Measurements from ENCODE around the gene CLSTN3.

Gene CLSTN3

GRCh38 chr12:7114008-7114407, 16.2 kb upstream of the CLSTN3 start:
- no peak overlapping the region for H3K4me3 ChIP-seq (ENCODE audit: low read length)
- no peaks in the 10 kb centered on the region for H3K9me2 ChIP-seq (replicated peaks; ENCODE audit: control insufficient read depth, low read length)
- H3K4me2 ChIP-seq (ENCODE audit: low read length) = no peak overlapping the region
- no peak overlapping the region for H3K27ac ChIP-seq (ENCODE audit: low read depth, low read length)
- H4K20me1 ChIP-seq (ENCODE audit: control insufficient read depth, insufficient read depth, low read depth, low read length) = no peaks in the 10 kb centered on the region; the same call in 1 of the 2 replicates
- peaks cover 13% of the 10 kb centered on the region for H3K27me3 ChIP-seq (ENCODE audit: control insufficient read depth, low read length)
- no peaks in the 10 kb centered on the region for H3K9me3 ChIP-seq (ENCODE audit: control insufficient read depth, insufficient read depth, low read length)
- no peaks in the 10 kb centered on the region for H3K36me3 ChIP-seq (ENCODE audit: control insufficient read depth, low read length)
- H3K4me1 ChIP-seq (ENCODE audit: control insufficient read depth, low read length) = 0 out of 2 replicates have a peak, but pooled peaks cover 3% of the 10 kb centered on the region
- TF ChIP-seq EZH2phosphoT487 (IDR thresholded peaks at IDR 0.05; ENCODE audit: borderline replicate concordance, low read length) (no peak), CTCF (IDR thresholded peaks at IDR 0.05; ENCODE audit: low read depth, low read length, poor library complexity, severe bottlenecking) (no peak)
- H3K79me2 ChIP-seq (ENCODE audit: control insufficient read depth, low read length) = no peaks in the 10 kb centered on the region
- H3F3A ChIP-seq (ENCODE audit: control insufficient read depth, insufficient read depth) = no peaks in the 10 kb centered on the region

GRCh38 chr12:7114851-7115250, 15.3 kb upstream of the CLSTN3 start:
- TF ChIP-seq EZH2phosphoT487 (IDR thresholded peaks at IDR 0.05; ENCODE audit: borderline replicate concordance, low read length) (no peak), CTCF (IDR thresholded peaks at IDR 0.05; ENCODE audit: low read depth, low read length, poor library complexity, severe bottlenecking) (no peak)

GRCh38 chr12:7116196-7116595, 14.0 kb upstream of the CLSTN3 start:
- no peaks in the 10 kb centered on the region for H3K36me3 ChIP-seq (ENCODE audit: control insufficient read depth, low read length)
- peaks cover 2% of the 10 kb centered on the region; the same call in 1 of the 2 replicates for H3K27me3 ChIP-seq (ENCODE audit: control insufficient read depth, low read length)
- TF ChIP-seq EZH2phosphoT487 (IDR thresholded peaks at IDR 0.05; ENCODE audit: borderline replicate concordance, low read length) (no peak), CTCF (IDR thresholded peaks at IDR 0.05; ENCODE audit: low read depth, low read length, poor library complexity, severe bottlenecking) (no peak)
- no peaks in the 10 kb centered on the region for H3F3A ChIP-seq (ENCODE audit: control insufficient read depth, insufficient read depth)
- H3K27ac ChIP-seq (ENCODE audit: low read depth, low read length) = no peak overlapping the region
- H3K9me3 ChIP-seq (ENCODE audit: control insufficient read depth, insufficient read depth, low read length) = no peaks in the 10 kb centered on the region
- H3K79me2 ChIP-seq (ENCODE audit: control insufficient read depth, low read length) = no peaks in the 10 kb centered on the region
- no peaks in the 10 kb centered on the region for H4K20me1 ChIP-seq (ENCODE audit: control insufficient read depth, insufficient read depth, low read depth, low read length)
- no peak overlapping the region for H3K4me3 ChIP-seq (ENCODE audit: low read length)
- no peak overlapping the region for H3K4me2 ChIP-seq (ENCODE audit: low read length)
- no peaks in the 10 kb centered on the region for H3K9me2 ChIP-seq (replicated peaks; ENCODE audit: control insufficient read depth, low read length)
- H3K4me1 ChIP-seq (ENCODE audit: control insufficient read depth, low read length) = no peaks in the 10 kb centered on the region

More at GRCh38 chr12:7114851-7115250, 15.3 kb upstream of the CLSTN3 start:
- H3K27ac ChIP-seq (ENCODE audit: low read depth, low read length) = no peak overlapping the region
- H3K4me3 ChIP-seq (ENCODE audit: low read length) = no peak overlapping the region
- H3K9me2 ChIP-seq (replicated peaks; ENCODE audit: control insufficient read depth, low read length) = no peaks in the 10 kb centered on the region
- no peaks in the 10 kb centered on the region for H3K9me3 ChIP-seq (ENCODE audit: control insufficient read depth, insufficient read depth, low read length)
- H3K36me3 ChIP-seq (ENCODE audit: control insufficient read depth, low read length) = no peaks in the 10 kb centered on the region
- no peaks in the 10 kb centered on the region for H3K79me2 ChIP-seq (ENCODE audit: control insufficient read depth, low read length)
- H3K4me1 ChIP-seq (ENCODE audit: control insufficient read depth, low read length) = no peaks in the 10 kb centered on the region
- H4K20me1 ChIP-seq (ENCODE audit: control insufficient read depth, insufficient read depth, low read depth, low read length) = no peaks in the 10 kb centered on the region
- no peaks in the 10 kb centered on the region for H3F3A ChIP-seq (ENCODE audit: control insufficient read depth, insufficient read depth)
- no peak overlapping the region for H3K4me2 ChIP-seq (ENCODE audit: low read length)
- H3K27me3 ChIP-seq (ENCODE audit: control insufficient read depth, low read length) = peaks cover 10% of the 10 kb centered on the region; the same call in 1 of the 2 replicates
